Naive thymus-derived CD8-positive, alpha-beta T cell (primary cell): ENCODE data around the gene ATP11C. TPM values are rescaled to one million over a fixed set of nuclear protein-coding genes. Genes with fewer than 3 reads are reported as not detected.
A peak's percentile ranks its signal among the peaks of the same experiment; 100 is the strongest.

Experiments
- microRNA-seq: library from miRNA; unstranded; fragments of <30 nt; microRNA quantifications from one replicate; pipeline ENCODE4 v1.2.0, GENCODE V29; 2022; ENCODE audit warnings: borderline microRNAs expressed
- polyA plus RNA-seq, 3 donors: library from polyadenylated mRNA; unstranded; fragments of 300-500 nt; fragmentation: Illumina TruSeq; gene quantifications; one replicate each; pipeline ENCODE4 v1.2.3, GENCODE V29; 2021
- total RNA-seq, 8 experiments: library from RNA in 2 of 8; stranded (reverse) in 2 of 8; gene quantifications; one replicate each; pipeline ENCODE4 v1.2.3 and lab custom pipeline; 2021 to 2026

ATP11C gene
- total and polyA plus RNA-seq, 5 experiments from 2014 or later, result 2.2 to 37.0 (median 7.4) TPM

Small RNA genes lying within 50 kb of the gene (microRNA-seq; reads per million reads assigned to microRNA genes)
- 61.9 reads per million, percentile 57 among the genes with 10 or more reads in this experiment for gene MIR505

Other genes with a start within 250 kb of the ATP11C start
- 1 to 10 TPM; 1.3 to 1.5 TPM for gene MCF2, start 224.9 kb downstream of the ATP11C start, total RNA-seq
- gene MCF2, start 224.9 kb downstream of the ATP11C start, polyA plus RNA-seq, result under 1 TPM in 2 of 3 donors, not detected in 1; 0.13 to 0.39 TPM
- gene CXorf66, start 32.5 kb upstream of the ATP11C start, total RNA-seq, result not detected
- not detected for gene CXorf66, start 32.5 kb upstream of the ATP11C start, polyA plus RNA-seq